Panc1 (cell line): ENCODE data around the gene DUS1L.

Source experiments
- POLR2AphosphoS5 ChIP-seq: IDR thresholded peaks from 2 replicates; pipeline ENCODE4 v1.6.1; 2012; ENCODE audit warnings: mild to moderate bottlenecking, low read depth, low read length, moderate library complexity
- TCF7L2 ChIP-seq: IDR thresholded peaks from 2 replicates; pipeline ENCODE4 v1.6.1; 2011; ENCODE audit warnings: mild to moderate bottlenecking, low read depth, low read length, inconsistent platforms
- TF ChIP-seq, protein P1 (sequence below): fragments of 450-650 bp; IDR thresholded peaks from 2 replicates; pipeline ENCODE4 v1.5.1; 2017; ENCODE audit warnings: mild to moderate bottlenecking

DNA sequence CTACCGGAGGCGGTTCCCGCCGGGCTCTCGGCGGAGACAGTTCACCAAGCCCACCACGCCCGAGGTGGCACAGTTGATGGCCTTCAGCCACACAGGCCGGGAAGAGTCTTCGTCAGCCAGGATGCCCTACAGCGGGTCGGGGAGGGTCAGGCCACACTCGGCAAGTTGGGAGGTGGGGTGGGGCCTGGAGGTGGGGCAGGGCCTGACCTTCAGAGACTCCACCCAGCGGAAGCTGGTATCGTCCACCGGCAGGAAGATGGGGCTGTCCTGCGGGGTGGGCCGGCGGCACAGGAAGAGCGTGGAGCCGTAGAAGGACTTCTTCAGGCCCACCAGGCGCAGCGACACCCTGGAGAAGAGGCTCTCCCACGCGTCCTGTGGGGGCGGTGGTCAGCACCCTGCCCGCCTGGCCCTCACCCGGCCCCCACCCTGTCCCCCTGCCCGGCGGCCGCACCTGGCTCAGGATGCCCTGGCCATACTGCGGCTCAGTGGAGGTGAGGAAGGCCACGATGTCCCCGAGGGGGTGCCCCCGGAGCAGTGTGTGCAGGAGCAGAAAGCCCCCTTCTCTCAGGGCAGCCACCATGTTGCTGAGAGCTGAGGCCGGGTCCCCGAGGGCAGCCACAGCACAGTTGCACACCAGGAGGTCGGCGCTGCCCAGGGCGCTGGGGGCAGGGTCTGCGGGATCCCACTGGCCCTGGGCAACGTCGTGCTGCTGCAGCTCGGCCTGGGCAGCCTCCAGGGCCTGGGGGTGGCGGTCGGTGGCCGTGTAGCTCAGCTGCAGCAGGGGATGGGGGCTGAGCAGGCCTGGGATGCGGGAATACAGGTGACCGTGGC lies 19.6 kb upstream of the DUS1L start:
- TF ChIP-seq POLR2AphosphoS5 (peak; percentile 29; the same call in 1 of the 2 replicates), TCF7L2 (no peak)
- TF ChIP-seq, protein P1, sequence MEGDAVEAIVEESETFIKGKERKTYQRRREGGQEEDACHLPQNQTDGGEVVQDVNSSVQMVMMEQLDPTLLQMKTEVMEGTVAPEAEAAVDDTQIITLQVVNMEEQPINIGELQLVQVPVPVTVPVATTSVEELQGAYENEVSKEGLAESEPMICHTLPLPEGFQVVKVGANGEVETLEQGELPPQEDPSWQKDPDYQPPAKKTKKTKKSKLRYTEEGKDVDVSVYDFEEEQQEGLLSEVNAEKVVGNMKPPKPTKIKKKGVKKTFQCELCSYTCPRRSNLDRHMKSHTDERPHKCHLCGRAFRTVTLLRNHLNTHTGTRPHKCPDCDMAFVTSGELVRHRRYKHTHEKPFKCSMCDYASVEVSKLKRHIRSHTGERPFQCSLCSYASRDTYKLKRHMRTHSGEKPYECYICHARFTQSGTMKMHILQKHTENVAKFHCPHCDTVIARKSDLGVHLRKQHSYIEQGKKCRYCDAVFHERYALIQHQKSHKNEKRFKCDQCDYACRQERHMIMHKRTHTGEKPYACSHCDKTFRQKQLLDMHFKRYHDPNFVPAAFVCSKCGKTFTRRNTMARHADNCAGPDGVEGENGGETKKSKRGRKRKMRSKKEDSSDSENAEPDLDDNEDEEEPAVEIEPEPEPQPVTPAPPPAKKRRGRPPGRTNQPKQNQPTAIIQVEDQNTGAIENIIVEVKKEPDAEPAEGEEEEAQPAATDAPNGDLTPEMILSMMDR, result no peak
